ENCODE measurements around the gene PRDX2. TPM values are rescaled to one million over a fixed set of nuclear protein-coding genes. Genes with fewer than 3 reads are reported as not detected.
"Not testable (repeated sequence)": the region's sequence is repeated elsewhere in the genome, so short reads cannot be mapped to it uniquely, and the experiment has no call there.

Gene PRDX2
- 767 and 849 TPM in 2 replicates for polyA plus RNA-seq (2014; cell fraction: cytosol; rRNA removed)
- polyA plus RNA-seq (2014; cell fraction: nucleus; rRNA removed) = 377 and 409 TPM in 2 replicates

DNA sequence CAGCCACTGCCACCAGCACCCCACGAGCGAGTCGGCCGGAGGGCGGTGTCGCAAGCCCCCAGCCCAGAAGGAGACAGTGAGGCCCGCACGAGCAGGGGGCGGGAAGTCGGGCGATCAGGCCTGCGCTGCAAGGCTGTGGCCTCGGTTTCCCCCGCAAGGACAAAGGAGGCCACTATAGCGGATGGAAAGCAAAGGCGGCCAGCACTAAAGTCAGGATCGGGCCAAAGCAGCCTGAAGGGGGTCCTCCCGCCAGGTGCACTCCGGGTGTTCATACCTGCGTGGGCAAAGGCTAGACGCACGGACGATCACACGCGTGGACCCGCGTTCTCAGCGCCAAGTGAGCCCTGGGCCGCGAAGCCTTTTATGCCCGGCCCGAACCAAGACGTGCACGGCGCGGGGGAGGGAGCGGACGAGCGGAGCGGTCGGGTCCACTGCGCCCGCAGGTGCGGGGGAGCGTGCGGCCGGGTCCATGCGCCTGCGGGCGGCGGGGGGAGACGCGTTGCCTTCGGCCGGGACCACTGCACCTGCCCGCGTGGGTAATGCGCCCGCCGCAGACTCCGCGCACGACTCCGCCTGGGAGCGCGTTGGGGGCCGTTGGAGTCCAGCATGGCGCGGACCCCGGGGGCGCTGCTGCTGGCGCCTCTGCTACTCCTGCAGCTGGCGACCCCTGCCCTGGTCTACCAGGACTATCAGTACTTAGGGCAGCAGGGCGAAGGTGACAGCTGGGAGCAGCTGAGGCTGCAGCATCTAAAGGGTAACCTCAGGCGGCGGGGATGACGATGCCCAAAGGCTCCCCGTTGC, at the start of gene PRDX2, which contains the start of gene THSD8:
TSS of gene PRDX2 (minus strand) at position 335 of the 801 bp plus-strand sequence. CDS start 539 bp downstream, outside the sequence.
TSS of gene THSD8 (plus strand) at position 604 of the 801 bp plus-strand sequence. CDS start at position 607, 3 bp downstream.
- DNase-seq (ENCODE audit: low spot score) = peak; percentile 83

DNA sequence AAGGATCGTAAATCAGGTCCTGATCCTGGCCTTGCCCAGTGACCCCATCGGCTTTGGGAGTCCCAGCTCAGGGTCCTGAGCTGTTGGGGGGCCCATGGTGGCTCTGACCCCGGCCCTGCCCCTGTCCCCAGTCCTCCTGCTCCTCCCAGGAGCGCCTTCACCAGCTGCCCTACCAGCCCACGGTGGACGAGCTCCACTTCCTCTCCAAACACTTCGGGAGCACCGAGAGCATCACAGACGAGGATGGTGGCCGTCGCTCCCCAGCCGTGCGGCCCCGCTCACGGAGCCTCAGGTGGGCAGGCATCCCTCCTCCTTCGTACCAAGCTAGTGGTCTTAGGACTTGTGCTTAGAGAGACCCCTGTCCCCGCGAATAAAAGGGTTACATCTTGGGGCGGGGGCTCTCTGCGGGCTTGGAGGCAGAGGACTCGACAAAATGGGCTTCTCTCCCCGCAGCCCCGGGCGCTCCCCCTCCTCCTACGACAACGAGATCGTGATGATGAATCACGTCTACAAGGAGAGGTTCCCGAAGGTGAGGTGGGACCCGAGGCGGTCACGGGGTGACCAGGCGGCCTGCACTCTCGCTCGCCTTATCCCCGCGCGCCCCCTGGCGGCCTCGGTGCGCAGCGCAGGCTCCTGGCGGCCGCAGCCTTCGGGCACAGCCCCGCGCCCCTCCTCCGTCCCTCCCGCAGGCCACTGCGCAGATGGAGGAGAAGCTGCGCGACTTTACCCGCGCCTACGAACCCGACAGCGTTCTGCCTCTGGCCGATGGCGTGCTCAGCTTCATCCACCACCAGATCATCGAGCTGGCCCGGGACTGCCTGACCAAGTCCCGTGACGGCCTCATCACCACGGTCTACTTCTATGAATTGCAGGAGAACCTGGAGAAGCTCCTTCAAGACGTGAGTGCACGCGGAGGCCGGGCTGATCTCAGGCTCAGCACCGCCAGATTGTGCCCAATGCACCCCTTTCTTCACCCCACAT, 45.8 kb upstream of the PRDX2 start:
- peak; percentile 75 for DNase-seq (ENCODE audit: low spot score)

DNA sequence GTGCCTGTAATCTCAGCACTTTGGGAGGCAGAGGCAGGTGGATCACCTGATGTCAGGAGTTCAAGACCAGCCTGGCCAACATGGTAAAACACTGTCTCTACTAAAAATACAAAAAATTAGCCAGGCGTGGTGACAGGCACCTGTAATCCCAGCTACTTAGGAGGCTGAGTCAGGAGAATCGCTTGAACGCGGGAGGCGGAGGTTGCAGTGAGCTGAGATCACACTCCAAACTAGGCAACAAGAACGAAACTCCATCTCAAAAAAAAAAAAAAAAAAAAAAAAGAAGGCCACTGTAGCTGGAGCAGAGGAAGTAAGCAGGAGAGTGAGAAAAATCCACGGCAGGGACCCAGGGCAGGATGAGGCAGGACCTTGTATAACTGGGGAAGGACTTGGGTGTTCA, 45.0 kb upstream of the PRDX2 start:
- DNase-seq (ENCODE audit: low spot score) = not testable (repeated sequence)

DNA sequence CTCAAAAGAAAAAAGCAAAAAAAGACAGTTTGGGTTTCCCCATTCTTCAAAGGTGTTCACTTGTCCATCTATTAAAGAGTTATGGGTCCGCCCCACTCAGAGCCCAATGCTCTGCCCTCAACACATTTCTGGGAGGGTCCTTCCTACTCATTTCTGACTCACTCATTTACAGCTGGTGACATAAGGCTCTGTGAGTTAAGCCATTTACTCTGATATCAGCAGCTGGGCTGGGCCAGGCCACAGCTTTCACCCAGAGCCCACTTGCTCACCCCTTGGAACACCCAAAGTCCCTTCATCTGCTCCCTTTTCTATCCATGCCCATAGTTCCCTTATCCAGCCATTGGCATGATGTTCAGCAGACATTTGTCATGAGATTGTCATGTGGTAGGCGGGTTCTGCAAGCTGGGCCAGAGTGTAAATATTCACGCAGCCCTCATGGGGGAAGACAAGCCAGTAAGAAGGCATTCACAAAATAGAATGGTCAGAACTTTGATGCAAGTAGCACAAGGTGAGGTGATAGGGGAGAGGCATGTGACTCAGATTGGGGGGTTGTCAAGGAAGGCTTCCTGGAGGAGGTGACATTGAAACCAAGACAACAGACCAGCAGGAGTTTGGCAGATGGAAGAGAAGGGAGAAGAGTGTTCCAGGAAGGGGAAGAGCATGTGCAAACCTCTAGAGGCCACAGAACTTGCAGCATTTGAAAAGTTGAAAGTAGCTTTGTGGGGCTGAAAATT, 42.6 kb upstream of the PRDX2 start:
- DNase-seq (ENCODE audit: low spot score) = no peak

DNA sequence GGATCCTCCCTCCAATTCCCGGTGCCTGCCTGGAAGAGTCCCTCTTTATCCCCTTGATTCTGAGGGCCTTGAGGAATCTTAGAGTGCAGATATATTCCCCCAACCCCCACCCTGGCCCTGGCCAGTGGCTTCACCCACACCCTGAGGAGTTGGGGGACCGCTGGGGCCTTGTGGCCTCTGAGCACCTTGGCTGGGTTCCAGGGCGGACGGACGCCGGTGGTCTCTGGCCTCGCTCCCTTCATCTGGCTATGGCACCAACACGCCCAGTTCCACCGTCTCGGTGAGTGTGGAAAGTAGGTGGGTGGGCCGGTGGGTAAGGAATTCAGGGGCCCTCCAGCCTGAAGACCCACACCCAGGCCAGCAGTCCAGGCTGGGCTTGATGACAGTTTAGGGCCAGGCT, 41.7 kb upstream of the PRDX2 start:
- no peak for DNase-seq (ENCODE audit: low spot score)

DNA sequence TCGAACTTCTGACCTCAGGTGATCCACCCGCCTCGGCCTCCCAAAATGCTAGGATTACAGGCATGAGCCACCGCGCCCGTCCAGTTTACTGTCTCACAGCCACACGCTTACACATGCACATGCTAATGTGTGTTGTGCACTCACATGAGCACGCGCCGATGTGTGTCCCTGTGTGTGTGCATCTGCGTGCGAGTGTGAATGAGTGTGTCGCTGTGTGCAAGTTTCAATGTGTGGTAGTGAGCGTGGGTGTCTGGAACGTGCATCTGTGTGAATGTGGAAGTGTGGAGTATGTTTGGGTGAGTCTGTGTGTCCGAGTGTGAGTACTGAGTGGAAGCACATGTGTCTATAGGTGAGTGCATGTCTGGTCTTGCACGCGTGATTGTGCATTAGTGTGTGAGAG, 40.9 kb upstream of the PRDX2 start:
- no peak for DNase-seq (ENCODE audit: low spot score)

DNA sequence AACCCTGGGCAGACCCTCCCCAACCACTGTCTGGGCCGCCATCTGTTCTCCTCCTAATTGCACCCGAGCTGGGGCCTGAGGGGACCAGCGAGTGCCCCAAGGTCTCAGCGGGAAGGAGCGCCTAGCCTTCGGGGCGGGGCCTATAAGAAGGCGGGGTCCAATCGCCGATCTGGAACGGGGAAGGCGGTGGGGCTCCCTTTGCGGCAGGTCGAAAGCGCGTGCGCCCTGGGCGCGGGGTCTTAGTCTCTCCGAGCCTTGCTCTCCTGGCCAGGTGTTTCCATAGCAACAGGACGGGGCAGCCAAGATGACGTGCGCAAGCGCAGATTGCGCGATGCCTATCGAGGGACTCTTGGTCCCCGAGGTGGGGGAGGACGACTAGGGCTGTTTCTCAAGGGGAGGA, 39.5 kb upstream of the PRDX2 start:
- peak; percentile 93 for DNase-seq (ENCODE audit: low spot score)

DNA sequence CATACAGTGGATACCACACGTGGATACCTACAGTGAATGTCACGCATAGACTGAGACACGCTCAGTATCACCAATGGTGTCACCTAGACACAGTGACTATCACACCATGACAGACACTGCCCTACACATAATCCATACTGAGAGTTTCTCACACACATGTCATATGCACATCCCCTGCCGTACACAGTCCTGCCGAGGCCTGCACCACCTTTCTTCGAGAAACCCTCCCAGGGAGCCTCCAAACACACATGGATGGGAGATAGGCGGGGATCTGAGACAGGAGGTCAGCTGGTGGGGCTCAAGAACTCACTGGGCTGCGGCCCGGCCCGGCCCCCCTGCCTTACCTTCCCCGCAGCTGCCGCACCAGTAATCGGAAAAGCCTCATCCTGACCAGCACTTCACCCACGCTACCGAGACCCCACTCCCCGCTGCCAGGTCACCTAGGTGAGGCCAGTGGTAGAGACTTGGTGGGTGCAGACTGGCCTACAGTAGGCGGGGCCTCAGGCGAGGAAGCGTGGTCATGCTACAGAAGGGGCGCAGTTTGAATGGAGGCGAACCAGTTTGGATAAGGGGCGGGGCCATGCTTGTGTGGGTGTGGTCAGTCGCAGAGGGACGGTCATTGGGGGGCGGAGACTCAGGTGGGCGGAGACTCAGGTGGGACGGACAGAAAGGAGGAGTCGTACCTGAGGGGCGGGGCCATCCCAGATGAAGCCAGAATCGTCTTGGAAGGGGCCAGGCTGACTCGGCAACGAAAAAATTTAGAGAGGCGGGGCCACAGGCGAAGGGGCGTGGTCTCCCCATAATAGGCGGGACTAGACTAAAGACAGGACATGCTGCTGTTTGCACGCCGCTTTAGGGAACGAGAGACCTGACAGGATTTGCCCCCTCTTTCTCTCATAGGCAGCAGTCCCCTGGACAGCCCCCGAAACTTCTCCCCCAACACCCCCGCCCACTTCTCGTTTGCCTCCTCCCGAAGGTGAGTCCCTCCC, 38.8 kb upstream of the PRDX2 start:
- peak; percentile 71 for DNase-seq (ENCODE audit: low spot score)

DNA sequence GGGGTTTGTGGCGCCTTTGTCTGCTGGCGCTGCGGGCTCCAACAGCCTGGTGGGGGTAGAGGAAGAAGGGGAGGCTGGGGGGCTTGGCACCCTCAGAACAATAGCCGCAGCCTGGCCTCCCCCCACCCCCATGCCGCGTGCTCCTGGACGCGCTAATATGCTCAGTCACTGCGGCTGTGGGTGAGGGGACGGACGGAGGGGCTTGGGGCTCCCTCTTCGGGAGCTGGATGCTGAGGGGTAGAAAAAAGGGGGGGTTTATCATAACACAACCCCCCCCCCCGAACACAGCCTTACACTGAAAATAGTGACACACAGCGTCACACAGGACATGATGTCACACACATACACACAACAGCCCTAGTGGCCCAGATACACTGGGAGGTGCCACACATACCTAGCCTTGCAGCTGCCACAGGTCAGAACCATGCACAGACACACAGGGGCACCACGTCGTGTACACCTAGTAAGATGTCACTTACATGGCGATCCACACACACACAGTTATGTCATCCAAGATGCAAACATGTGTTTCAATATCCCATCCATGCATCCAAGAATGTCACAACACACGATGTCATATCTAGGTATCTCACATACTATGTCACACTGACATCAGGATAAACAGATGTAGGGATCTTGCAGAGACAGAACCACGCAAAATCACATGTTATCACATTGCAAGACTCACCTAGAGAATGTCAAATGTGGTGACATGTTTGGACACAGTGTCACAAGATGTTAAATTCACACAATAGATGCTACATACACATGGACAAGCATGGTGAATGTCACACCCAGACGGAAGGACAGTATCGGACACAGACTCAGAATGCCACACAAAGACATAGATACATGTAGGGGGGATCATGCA, 37.5 kb upstream of the PRDX2 start:
- no peak for DNase-seq (ENCODE audit: low spot score)

DNA sequence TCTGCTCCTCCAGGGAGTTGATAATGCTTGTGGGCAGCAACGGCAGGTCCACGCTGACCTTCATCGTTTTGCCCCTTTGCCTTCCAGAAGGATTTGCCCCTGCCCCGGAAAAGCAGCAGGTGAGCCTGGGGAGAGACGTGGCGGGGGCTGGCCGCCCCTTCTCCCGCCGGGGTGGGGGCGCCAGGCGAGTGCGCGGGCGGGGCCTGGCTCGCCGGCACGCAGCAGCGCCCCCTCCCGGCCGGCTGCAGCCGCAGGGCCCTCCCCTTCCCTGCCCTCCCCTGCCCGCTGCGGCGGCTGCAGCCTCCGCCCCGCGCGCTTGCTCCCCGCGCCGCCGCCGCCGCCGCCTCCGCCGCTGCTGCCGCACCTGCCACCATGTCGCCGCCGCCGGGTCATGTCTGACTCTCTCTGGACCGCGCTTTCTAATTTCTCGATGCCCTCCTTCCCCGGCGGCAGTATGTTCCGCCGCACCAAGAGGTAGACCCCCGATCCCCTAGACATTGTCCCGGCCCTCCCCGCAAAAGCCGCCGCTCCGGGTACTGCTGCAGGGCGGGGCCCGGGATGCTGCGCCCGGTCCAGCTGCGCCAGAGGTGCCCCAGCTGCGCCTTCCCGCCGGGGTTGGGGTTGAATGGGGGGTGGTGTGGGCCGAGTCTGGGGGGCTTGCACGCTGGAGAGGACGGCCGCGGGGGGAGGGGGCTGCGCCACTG, 36.7 kb upstream of the PRDX2 start, which contains the start of gene MAST1:
TSS of gene MAST1 (plus strand) at position 334 of the 704 bp plus-strand sequence. CDS start at position 392, 58 bp downstream.
- peak; percentile 51 for DNase-seq (ENCODE audit: low spot score)

DNA sequence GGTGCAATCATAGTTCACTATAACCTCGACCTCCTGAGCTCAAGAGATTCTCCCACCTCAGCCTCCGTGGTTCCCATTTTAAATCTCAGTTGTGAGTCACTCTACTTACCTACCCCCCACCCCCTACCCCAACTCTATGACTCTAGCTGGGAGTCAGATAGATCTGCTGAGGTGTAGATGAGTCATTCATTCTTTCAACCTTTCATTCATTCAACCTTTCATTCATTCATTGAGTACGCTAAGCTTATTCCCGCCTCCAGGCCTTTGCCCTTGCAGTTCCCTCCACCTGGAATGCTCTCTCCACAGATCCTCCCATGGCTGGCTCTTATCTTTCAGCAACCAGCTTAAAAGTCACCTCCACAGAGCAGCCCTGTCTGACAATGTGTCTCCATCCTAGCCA, 35.6 kb upstream of the PRDX2 start:
- no peak for DNase-seq (ENCODE audit: low spot score)

DNA sequence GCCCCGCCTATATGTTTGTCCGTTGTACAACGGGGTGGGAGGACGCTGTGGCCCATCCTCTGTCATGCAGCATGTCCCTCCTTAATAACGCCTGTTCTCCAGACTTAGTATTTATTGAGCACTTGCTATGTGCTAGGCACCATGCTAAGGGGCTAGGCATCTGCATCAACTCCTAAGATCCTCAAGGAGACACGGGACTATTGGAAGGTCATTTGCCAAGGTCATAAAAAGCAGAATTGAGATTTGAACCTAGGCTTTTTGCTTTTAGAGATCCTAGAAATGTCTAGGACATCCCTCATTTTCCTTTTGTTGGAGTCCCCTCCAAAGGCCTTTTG, 34.9 kb upstream of the PRDX2 start:
- DNase-seq (ENCODE audit: low spot score) = no peak

DNA sequence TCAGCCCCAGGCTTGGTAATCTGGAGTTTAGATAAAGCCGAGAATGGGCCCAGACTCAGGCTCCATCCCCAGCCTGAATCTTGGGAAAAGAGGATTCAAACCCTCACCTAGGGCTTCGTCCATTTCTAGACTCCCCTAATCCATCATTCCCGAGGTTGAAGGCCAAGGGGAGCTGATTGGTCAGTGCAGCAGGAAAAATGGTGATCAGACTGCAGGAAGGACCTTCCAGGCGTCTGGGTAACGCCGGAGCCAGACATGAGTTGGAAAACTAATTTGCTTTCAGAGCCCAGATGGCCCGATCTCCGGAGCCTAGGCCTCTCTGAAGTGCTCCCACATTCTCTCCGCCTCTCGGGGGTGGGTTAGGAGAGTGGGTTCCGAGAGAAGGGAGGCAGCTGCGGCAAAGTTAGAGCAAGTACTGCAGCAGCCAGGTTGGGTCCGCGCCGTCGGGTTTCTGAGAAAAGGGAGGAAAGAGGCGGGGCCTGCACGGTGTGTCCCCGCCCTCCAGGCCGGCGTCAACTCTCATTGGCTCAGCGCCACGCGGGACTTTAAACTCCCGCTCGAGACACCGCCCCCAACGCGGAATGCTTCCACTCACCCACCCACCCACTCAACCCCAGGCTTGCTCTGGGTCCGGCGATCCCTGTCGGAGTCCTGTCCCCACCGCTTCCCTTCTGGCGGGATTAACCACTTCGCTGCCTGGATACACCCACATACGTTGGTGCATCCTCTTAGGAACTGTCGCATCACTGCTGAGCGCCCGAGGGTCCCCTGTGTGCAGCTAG, 33.6 kb upstream of the PRDX2 start:
- peak; percentile 81 for DNase-seq (ENCODE audit: low spot score)

DNA sequence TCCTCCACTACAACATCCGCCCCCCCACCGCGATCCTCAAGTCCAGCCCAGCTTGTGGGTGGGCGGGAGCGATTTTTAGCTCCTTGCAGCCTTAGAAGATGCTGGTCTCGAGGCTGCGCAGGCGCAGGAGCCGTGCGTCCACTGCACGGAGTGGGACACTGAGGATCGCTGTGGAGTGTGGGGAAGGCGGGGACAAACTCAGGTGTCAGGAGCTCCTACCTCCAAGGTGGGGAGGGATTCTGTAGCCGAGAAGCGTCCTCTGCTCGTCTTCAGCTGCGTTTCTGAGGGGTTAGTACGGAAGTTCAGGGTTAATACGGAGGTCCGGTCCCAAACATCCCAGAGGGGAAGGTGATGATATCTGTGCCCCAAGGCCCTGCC, 33.0 kb upstream of the PRDX2 start, which contains the start of gene RTBDN:
TSS of gene RTBDN (minus strand) at position 14 of the 378 bp plus-strand sequence. CDS start 4,600 bp downstream, outside the sequence.
- DNase-seq (ENCODE audit: low spot score) = peak; percentile 70

DNA sequence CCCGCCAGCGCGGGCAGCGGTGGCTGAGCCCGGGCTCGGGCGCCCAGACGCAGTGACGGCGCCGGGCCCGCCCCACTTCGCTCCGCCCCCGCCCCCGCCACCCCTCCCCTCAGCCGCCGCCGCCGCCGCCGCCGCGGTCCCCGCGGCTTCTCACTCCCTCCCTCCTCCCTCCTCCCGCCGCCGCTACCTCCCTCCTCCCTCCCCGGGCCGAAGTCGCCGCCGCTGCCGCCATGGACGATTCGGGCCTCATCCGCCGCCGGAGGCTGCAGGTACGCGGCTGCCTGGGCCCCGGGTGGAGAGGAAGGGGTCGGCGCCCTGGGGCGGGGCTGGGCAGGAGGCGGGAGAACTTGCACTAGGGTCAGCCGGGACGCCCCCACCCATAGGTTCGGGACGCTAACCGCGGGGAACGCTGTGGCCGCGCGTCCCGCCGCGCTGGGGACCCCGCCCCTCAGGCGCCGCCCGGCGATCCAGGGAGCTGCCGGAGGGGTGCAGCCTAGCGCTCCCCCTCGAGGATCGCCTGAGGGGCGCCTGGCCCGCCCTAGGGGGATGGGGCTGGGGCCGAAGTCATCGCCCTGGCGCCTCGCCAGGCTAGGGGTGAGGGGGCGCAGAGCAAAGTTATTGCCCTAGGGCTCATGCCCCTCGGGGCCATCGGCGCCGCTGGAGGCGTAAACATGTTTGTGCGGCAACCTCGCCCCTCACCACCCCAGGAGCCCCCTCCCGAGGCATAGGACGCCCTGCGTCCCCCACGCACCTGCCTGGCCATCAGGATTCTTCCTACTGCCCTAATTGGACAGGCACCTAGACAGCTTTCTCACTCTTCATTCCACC, 32.4 kb upstream of the PRDX2 start:
- peak; percentile 65 for DNase-seq (ENCODE audit: low spot score)

DNA sequence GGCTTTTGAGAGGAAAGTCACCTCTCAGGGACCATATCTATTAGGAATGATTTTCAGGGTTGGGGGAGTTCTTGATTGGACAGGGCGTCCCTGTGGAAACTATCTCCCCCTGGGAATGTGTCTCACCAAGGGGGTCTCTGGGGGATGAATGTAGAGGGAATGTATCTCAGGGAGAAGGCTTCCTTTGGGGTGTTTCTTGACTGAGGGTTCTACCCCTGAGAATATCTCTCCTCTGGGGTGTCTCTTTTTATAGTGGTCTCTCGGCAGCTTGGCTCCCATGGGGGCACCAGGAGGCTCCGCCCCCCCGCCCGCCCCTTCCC, 31.8 kb upstream of the PRDX2 start:
- DNase-seq (ENCODE audit: low spot score) = no peak

DNA sequence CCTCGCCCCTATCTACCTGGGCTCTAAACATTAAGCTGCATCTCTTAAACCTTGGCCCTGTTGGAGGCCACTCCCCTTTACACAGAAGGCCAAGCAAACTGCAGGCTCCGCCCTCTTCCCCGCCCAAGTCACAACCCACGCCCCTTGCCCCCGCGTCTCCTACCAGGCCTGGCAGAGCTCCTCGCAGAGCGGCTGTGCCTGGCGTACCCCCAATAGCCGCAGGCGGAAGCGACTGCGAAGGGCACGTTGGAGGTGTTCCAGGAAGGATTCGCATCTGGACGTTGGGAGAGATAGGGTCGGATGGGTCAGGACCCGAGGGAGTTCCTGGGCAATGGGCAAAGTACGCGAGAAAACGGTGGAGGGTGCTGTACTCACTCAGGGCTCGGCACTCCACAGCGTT, 26.9 kb upstream of the PRDX2 start:
- DNase-seq (ENCODE audit: low spot score) = peak; percentile 76
